SHP77 treated with DMSO at 0.1 percent for 48 hours (cell line): Measurements from ENCODE around the gene VEZF1.

Source experiments
- DNase-seq: peaks from one replicate; lab custom pipeline; 2025; lab: John Stamatoyannopoulos, UW

The VEZF1 gene

GRCh38 chr17:57928928-57929327 is 59.1 kb downstream of the VEZF1 start:
- no peak for DNase-seq

GRCh38 chr17:57927048-57927723 is 60.9 kb downstream of the VEZF1 start:
- peak; percentile 27 for DNase-seq

GRCh38 chr17:57926723-57927047 is 61.4 kb downstream of the VEZF1 start:
- no peak for DNase-seq

- no peak for DNase-seq
Measured at GRCh38 chr17:57925361-57925990, 62.6 kb downstream of the VEZF1 start.

GRCh38 chr17:57924677-57925076 is 63.4 kb downstream of the VEZF1 start:
- DNase-seq: no peak
